ENCODE results near the gene ACTA2. TPM values are rescaled to one million over a fixed set of nuclear protein-coding genes. Genes with fewer than 3 reads are reported as not detected.

The ACTA2 gene
- total RNA-seq, 3 donors from 2014 or later (not counting 1 experiment from before 2014, with no cell fraction given) = 5.0 to 13.1 (median 7.4) TPM

DNA sequence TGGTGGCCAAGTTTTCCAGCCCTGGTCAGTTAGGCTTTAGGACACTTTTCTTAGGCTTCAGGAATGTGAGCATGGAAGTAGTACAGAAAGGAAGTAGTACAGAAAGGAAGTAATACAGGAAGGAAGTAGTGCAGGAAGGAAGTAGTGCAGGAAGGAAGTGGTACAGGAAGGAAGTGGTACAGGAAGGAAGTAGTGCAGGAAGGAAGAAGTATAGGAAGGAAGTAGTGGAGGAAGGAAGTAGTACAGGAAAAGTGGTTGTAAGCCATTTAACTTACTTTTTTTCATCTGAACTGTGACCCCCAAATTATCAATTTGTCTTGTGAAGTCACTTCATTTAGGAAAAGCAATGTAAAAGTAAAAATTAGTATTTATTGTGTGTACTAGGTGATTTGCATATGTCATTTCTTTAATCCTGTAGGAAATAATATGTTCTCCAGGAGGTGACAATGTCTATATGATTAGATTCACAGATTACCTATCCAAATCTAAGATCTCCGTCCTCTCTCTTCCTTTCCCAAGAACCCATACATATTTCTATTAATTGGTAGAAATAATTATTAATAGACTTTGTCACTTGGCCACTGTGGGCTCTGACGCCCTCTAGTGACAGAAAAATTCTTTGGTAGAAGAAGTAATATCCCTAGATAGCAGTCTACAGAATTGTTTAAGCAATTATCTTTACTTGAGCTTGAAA, 34.1 kb upstream of the ACTA2 start:
- peak overlapping the region; percentile 49 for H3K27ac ChIP-seq (ENCODE audit: low read length)
- no peak overlapping the region for H3K4me3 ChIP-seq (ENCODE audit: low read length)
- peak in 1 of 2 donors; percentile 62 for DNase-seq
- peaks cover 18% of the 10 kb centered on the region for H3K4me1 ChIP-seq (ENCODE audit: control insufficient read depth, insufficient read depth, low read length)
- peak overlapping the region; percentile 44 to 95 for H3K27ac Mint-ChIP-seq
- WGBS (ENCODE audit: insufficient coverage) = 0% methylated on average over 1 of the region's 2 CpGs
- H3K36me3 ChIP-seq (ENCODE audit: control insufficient read depth, insufficient read depth, low read length) = no peaks in the 10 kb centered on the region
- no peaks in the 10 kb centered on the region for H3K36me3 Mint-ChIP-seq
- H3K27me3 ChIP-seq (ENCODE audit: control insufficient read depth, insufficient read depth, low read length) = no peaks in the 10 kb centered on the region
- H3K4me1 Mint-ChIP-seq = peaks cover 37 to 41% of the 10 kb centered on the region in 2 donors
- no peak for ATAC-seq
- H3K4me3 Mint-ChIP-seq = no peak overlapping the region
- peaks cover 3% of the 10 kb centered on the region in 2 donors for H3K9me3 Mint-ChIP-seq
- TF ChIP-seq, protein P1, sequence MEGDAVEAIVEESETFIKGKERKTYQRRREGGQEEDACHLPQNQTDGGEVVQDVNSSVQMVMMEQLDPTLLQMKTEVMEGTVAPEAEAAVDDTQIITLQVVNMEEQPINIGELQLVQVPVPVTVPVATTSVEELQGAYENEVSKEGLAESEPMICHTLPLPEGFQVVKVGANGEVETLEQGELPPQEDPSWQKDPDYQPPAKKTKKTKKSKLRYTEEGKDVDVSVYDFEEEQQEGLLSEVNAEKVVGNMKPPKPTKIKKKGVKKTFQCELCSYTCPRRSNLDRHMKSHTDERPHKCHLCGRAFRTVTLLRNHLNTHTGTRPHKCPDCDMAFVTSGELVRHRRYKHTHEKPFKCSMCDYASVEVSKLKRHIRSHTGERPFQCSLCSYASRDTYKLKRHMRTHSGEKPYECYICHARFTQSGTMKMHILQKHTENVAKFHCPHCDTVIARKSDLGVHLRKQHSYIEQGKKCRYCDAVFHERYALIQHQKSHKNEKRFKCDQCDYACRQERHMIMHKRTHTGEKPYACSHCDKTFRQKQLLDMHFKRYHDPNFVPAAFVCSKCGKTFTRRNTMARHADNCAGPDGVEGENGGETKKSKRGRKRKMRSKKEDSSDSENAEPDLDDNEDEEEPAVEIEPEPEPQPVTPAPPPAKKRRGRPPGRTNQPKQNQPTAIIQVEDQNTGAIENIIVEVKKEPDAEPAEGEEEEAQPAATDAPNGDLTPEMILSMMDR (IDR thresholded peaks at IDR 0.05) = peak; percentile 48
- no peaks in the 10 kb centered on the region for H3K27me3 Mint-ChIP-seq (ENCODE audit: low read depth in 2 of 2)
- intact Hi-C loops (cut with micrococcal nuclease) = loop anchor here (1.0 kb wide), 1 partner anchor 51 kb away; no protein-coding TSS in a partner anchor
- no peaks in the 10 kb centered on the region for H3K9me3 ChIP-seq (ENCODE audit: control insufficient read depth, insufficient read depth, low read length)

DNA sequence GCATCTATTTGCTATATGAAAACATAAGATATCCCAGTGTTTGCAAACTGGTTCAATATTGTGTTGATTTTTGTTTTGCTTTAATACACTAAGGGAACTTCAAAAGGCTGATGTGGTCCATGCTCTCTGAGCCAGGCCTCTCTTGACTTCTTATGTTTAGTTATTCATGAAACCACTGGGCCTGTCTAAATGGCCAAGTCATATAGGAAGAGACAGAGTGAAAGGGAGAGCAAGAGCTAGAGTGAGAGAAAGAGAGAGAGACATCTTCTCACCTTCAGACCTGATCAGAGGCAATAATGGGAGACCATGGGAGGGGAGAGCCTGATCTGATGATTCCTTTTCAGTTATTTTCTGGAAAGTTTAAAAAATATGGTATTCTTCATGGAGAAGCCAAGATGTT, 32.0 kb upstream of the ACTA2 start:
- intact Hi-C loops (cut with micrococcal nuclease) = no loop called here
- no peaks in the 10 kb centered on the region for H3K9me3 ChIP-seq (ENCODE audit: control insufficient read depth, insufficient read depth, low read length)
- no peak for DNase-seq
- Mint-ChIP-seq H3K9me3 (peaks cover 3% of the 10 kb centered on the region in 2 donors), H3K4me1 (peaks cover 20 to 26% of the 10 kb centered on the region in 2 donors), H3K36me3 (no peaks in the 10 kb centered on the region), H3K27me3 (ENCODE audit: low read depth in 2 of 2) (no peaks in the 10 kb centered on the region), H3K27ac (peak overlapping the region; percentile 55 to 57), H3K4me3 (no peak overlapping the region)
- no peak overlapping the region for H3K4me3 ChIP-seq (ENCODE audit: low read length)
- TF ChIP-seq, protein P1 (IDR thresholded peaks at IDR 0.05) = no peak
- ATAC-seq = no peak
- H3K27me3 ChIP-seq (ENCODE audit: control insufficient read depth, insufficient read depth, low read length) = no peaks in the 10 kb centered on the region
- H3K4me1 ChIP-seq (ENCODE audit: control insufficient read depth, insufficient read depth, low read length) = peaks cover 10% of the 10 kb centered on the region
- no peak overlapping the region for H3K27ac ChIP-seq (ENCODE audit: low read length)
- H3K36me3 ChIP-seq (ENCODE audit: control insufficient read depth, insufficient read depth, low read length) = no peaks in the 10 kb centered on the region

DNA sequence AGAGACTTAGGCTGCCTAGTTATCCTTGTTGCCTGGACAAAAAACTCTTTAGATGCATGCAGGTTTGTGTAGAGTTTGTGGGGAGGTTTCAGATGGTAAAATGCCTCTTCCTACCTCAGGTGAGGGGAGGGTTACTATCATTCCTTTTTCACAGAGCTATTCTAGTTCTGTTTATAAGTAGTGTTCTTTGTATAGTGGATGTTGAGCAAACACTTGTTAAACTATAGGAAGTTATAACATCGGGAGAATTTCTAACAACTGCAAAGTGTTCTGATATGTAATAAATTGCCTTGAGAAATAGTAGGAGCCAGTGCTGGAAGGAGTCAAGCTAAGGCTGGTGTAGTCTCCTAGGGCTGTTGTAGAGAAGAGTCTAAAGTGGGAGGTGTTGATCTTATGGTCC, 31.4 kb upstream of the ACTA2 start:
- TF ChIP-seq, protein P1 (IDR thresholded peaks at IDR 0.05) = no peak
- Mint-ChIP-seq H3K27ac (peak overlapping the region; percentile 55 to 57), H3K27me3 (ENCODE audit: low read depth in 2 of 2) (no peaks in the 10 kb centered on the region), H3K9me3 (peaks cover 3% of the 10 kb centered on the region in 2 donors), H3K36me3 (no peaks in the 10 kb centered on the region), H3K4me3 (no peak overlapping the region), H3K4me1 (peaks cover 17 to 21% of the 10 kb centered on the region in 2 donors)
- H3K36me3 ChIP-seq (ENCODE audit: control insufficient read depth, insufficient read depth, low read length) = no peaks in the 10 kb centered on the region
- H3K4me3 ChIP-seq (ENCODE audit: low read length) = no peak overlapping the region
- DNase-seq (no peak), ATAC-seq (no peak)
- WGBS (ENCODE audit: insufficient coverage) = 88% methylated on average over 1 of the region's 1 CpG
- no peaks in the 10 kb centered on the region for H3K9me3 ChIP-seq (ENCODE audit: control insufficient read depth, insufficient read depth, low read length)
- peaks cover 7% of the 10 kb centered on the region for H3K4me1 ChIP-seq (ENCODE audit: control insufficient read depth, insufficient read depth, low read length)
- H3K27ac ChIP-seq (ENCODE audit: low read length) = no peak overlapping the region
- H3K27me3 ChIP-seq (ENCODE audit: control insufficient read depth, insufficient read depth, low read length) = no peaks in the 10 kb centered on the region
- intact Hi-C loops (cut with micrococcal nuclease) = no loop called here

DNA sequence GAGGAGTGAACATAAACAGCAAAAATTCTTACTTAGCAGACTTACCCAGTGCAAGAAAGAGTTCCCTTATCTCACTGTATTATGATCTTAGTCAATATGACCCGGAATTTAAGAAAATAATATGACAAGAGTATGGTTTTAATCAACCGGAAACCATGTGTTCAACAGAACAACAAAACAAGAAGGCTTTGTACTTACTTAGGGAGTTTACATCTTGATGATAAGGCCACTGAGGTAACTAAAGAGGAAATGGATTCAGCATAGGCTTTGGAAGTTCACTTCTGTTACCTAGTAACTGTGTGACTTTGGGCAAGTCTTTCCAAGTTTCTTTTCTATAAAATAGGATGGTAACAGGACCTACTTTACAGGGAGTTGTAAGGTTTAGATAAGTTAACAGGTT, 30.6 kb upstream of the ACTA2 start:
- Mint-ChIP-seq H3K9me3 (peaks cover 3% of the 10 kb centered on the region in 2 donors), H3K4me1 (peaks cover 16 to 21% of the 10 kb centered on the region in 2 donors), H3K27ac (peak overlapping the region in 1 of 2 donors; percentile 32), H3K36me3 (no peaks in the 10 kb centered on the region), H3K4me3 (no peak overlapping the region), H3K27me3 (ENCODE audit: low read depth in 2 of 2) (no peaks in the 10 kb centered on the region)
- intact Hi-C loops (cut with micrococcal nuclease) = no loop called here
- Histone ChIP-seq H3K4me1 (ENCODE audit: control insufficient read depth, insufficient read depth, low read length) (peaks cover 7% of the 10 kb centered on the region), H3K27ac (ENCODE audit: low read length) (no peak overlapping the region), H3K9me3 (ENCODE audit: control insufficient read depth, insufficient read depth, low read length) (no peaks in the 10 kb centered on the region), H3K36me3 (ENCODE audit: control insufficient read depth, insufficient read depth, low read length) (no peaks in the 10 kb centered on the region), H3K4me3 (ENCODE audit: low read length) (no peak overlapping the region), H3K27me3 (ENCODE audit: control insufficient read depth, insufficient read depth, low read length) (no peaks in the 10 kb centered on the region)
- TF ChIP-seq, protein P1 (IDR thresholded peaks at IDR 0.05) = no peak
- 88% methylated on average over 1 of the region's 2 CpGs for WGBS (ENCODE audit: insufficient coverage)
- DNase-seq (no peak), ATAC-seq (peak in 1 of 3 donors; percentile 52)
